SH-SY5Y (cell line): ENCODE measurements around the gene PHF20.

Source experiments
- GATA2 ChIP-seq: IDR thresholded peaks from 2 replicates; pipeline ENCODE4 v1.6.1; 2011; ENCODE audit warnings: mild to moderate bottlenecking, low read depth, low read length
- GATA3 ChIP-seq: IDR thresholded peaks from 2 replicates; pipeline ENCODE4 v1.6.1; 2011; ENCODE audit warnings: low read depth, mild to moderate bottlenecking, low read length, moderate library complexity

DNA sequence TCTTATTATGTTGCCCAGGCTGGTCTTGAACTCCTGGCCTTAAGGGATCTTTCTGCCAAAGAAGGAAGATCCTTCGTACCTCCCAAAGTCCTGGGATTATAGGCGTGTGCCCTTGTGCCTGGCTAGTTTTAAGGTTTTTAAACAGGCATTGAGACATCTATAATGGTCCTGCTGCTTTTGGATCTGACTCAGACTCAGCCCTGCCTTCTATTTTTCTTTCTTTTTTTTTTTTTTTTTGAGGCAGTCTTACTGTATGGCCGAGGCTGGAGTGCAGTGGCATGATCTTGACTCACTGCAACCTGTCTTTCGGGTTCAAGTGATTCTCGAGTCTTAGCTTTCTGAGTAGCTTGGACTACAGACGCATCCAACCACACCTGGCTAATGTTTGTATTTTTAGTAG, 73.7 kb downstream of the PHF20 start:
- TF ChIP-seq GATA2 = no peak
- no peak for TF ChIP-seq GATA3
